H9 (cell line): Measurements from ENCODE around the gene GLT8D1. TPM values are rescaled to one million over a fixed set of nuclear protein-coding genes. Genes with fewer than 3 reads are reported as not detected.

Experiments used
- DNase-seq: peaks from one replicate; pipeline ENCODE4 v3.0.0-alpha.2; 2017
- H2AFZ ChIP-seq: one replicate; pipeline ENCODE4 v1.6.1; 2013; ENCODE audit warnings: mild to moderate bottlenecking, low read length, control low read depth, moderate library complexity
- H2AK5ac ChIP-seq: 2 replicates; pipeline ENCODE4 v1.6.1; 2013; ENCODE audit warnings: low read length, control low read depth, mixed read lengths; ENCODE audit not compliant: insufficient read length
- H2BK120ac ChIP-seq: one replicate; pipeline ENCODE4 v1.6.1; 2013; ENCODE audit warnings: low read depth, mild to moderate bottlenecking, low read length, control low read depth, inconsistent platforms; ENCODE audit not compliant: poor library complexity, severe bottlenecking
- H2BK12ac ChIP-seq: 2 replicates; pipeline ENCODE4 v1.6.1; 2013; ENCODE audit warnings: low read length, control low read depth, mixed read lengths, low read depth; ENCODE audit not compliant: insufficient read length
- H2BK15ac ChIP-seq: 2 replicates; pipeline ENCODE4 v1.6.1; 2013; ENCODE audit warnings: low read depth, low read length, control low read depth
- H2BK20ac ChIP-seq: one replicate; pipeline ENCODE4 v1.6.1; 2013; ENCODE audit warnings: low read depth, mild to moderate bottlenecking, low read length, control low read depth, inconsistent platforms; ENCODE audit not compliant: poor library complexity, severe bottlenecking
- H2BK5ac ChIP-seq: 2 replicates; pipeline ENCODE4 v1.6.1; 2013; ENCODE audit warnings: low read length, control low read depth, mixed read lengths; ENCODE audit not compliant: insufficient read length
- H3K14ac ChIP-seq: 2 replicates; pipeline ENCODE4 v1.6.1; 2013; ENCODE audit warnings: low read length, control low read depth; ENCODE audit not compliant: insufficient read depth
- H3K18ac ChIP-seq: 2 replicates; pipeline ENCODE4 v1.6.1; 2013; ENCODE audit warnings: low read depth, mild to moderate bottlenecking, mixed read lengths, low read length, control low read depth; ENCODE audit not compliant: insufficient read length
- H3K23ac ChIP-seq: 2 replicates; pipeline ENCODE4 v1.6.1; 2013; ENCODE audit warnings: low read length, control low read depth, mixed read lengths, low read depth; ENCODE audit not compliant: insufficient read length
- H3K23me2 ChIP-seq: 2 replicates; pipeline ENCODE4 v1.6.1; 2013; ENCODE audit warnings: low read depth, mild to moderate bottlenecking, mixed read lengths, low read length, control low read depth; ENCODE audit not compliant: insufficient read length, poor library complexity, severe bottlenecking
- H3K27ac ChIP-seq: 2 replicates; pipeline ENCODE4 v1.5.1; 2013; ENCODE audit warnings: low read length, control low read depth, mixed read lengths, low read depth; ENCODE audit not compliant: insufficient read length
- H3K27me3 ChIP-seq: 2 replicates; pipeline ENCODE4 v1.6.1; 2013; ENCODE audit warnings: low read length, control low read depth, inconsistent platforms; ENCODE audit not compliant: insufficient read depth
- H3K4ac ChIP-seq: 2 replicates; pipeline ENCODE4 v1.6.1; 2013; ENCODE audit warnings: low read depth, mild to moderate bottlenecking, control low read depth, inconsistent platforms, low read length, moderate library complexity
- H3K4me1 ChIP-seq: 2 replicates; pipeline ENCODE4 v1.6.1; 2013; ENCODE audit warnings: low read length, control low read depth, inconsistent platforms; ENCODE audit not compliant: insufficient read depth
- H3K4me2 ChIP-seq: 2 replicates; pipeline ENCODE4 v1.6.1; 2013; ENCODE audit warnings: low read length, control low read depth, mixed read lengths; ENCODE audit not compliant: insufficient read length, insufficient read depth
- H3K56ac ChIP-seq: 2 replicates; pipeline ENCODE4 v1.6.1; 2013; ENCODE audit warnings: low read depth, mild to moderate bottlenecking, mixed read lengths, low read length, control low read depth; ENCODE audit not compliant: insufficient read length
- H3K79me1 ChIP-seq: 2 replicates; pipeline ENCODE4 v1.6.1; 2013; ENCODE audit warnings: low read depth, mild to moderate bottlenecking, moderate library complexity, low read length, control low read depth, inconsistent platforms; ENCODE audit not compliant: insufficient read depth, poor library complexity, severe bottlenecking
- H3K79me2 ChIP-seq: 2 replicates; pipeline ENCODE4 v1.6.1; 2013; ENCODE audit warnings: low read length, control low read depth, inconsistent platforms; ENCODE audit not compliant: insufficient read depth
- H3K9ac ChIP-seq: 2 replicates; pipeline ENCODE4 v1.6.1; 2013; ENCODE audit warnings: low read length, control low read depth, mixed read lengths; ENCODE audit not compliant: insufficient read length; ENCODE audit errors: extremely low read depth
- H3K9me3 ChIP-seq: one replicate; pipeline ENCODE4 v1.6.1; 2013; ENCODE audit warnings: low read depth, low read length, inconsistent platforms; ENCODE audit not compliant: control insufficient read depth
- H3T11ph ChIP-seq: one replicate; pipeline ENCODE4 v1.6.1; 2013; ENCODE audit warnings: mild to moderate bottlenecking, low read length, control low read depth, inconsistent platforms
- H4K20me1 ChIP-seq: one replicate; pipeline ENCODE4 v1.6.1; 2013; ENCODE audit not compliant: control insufficient read depth, insufficient read length, insufficient read depth
- H4K5ac ChIP-seq: 2 replicates; pipeline ENCODE4 v1.6.1; 2013; ENCODE audit warnings: low read depth, mild to moderate bottlenecking, mixed read lengths, low read length, control low read depth; ENCODE audit not compliant: insufficient read length
- H4K8ac ChIP-seq: replicated peaks from 2 replicates; pipeline ENCODE4 v1.6.1; 2013; ENCODE audit warnings: low read length, control low read depth, mixed read lengths, low read depth; ENCODE audit not compliant: insufficient read length
- H4K91ac ChIP-seq: 2 replicates; pipeline ENCODE4 v1.6.1; 2013; ENCODE audit warnings: low read depth, mild to moderate bottlenecking, moderate library complexity, mixed read lengths, low read length, control low read depth; ENCODE audit not compliant: insufficient read length
- H3K27ac Mint-ChIP-seq, 3 experiments: 2 replicates in 2 of 3; 3 replicates in 1 of 3; pipeline ENCODE4 v1.8.0; 2020 to 2021; ENCODE audit warnings: mixed read lengths in 3 of 3, mild to moderate bottlenecking in 1 of 3, moderate library complexity in 1 of 3
- H3K27me3 Mint-ChIP-seq: 2 replicates; pipeline ENCODE4 v1.8.0; 2021; ENCODE audit warnings: low read depth, mild to moderate bottlenecking, moderate library complexity, mixed read lengths
- H3K36me3 Mint-ChIP-seq, 3 experiments: 2 replicates in 2 of 3; 3 replicates in 1 of 3; pipeline ENCODE4 v1.8.0; 2020 to 2021; ENCODE audit warnings: low read depth in 3 of 3, mixed read lengths in 3 of 3; ENCODE audit not compliant: insufficient read depth in 1 of 3
- H3K4me1 Mint-ChIP-seq, 2 experiments: 2 replicates each; pipeline ENCODE4 v1.8.0; 2020; ENCODE audit warnings: mixed read lengths in 2 of 2
- H3K4me3 Mint-ChIP-seq, 2 experiments: 2 replicates in 1 of 2; 3 replicates in 1 of 2; pipeline ENCODE4 v1.8.0; 2020 to 2021; ENCODE audit warnings: mild to moderate bottlenecking in 2 of 2, mixed read lengths in 2 of 2, moderate library complexity in 1 of 2
- H3K9me3 Mint-ChIP-seq, 2 experiments: 2 replicates in 1 of 2; 3 replicates in 1 of 2; pipeline ENCODE4 v1.8.0; 2020; ENCODE audit warnings: mild to moderate bottlenecking in 2 of 2, mixed read lengths in 2 of 2, moderate library complexity in 1 of 2
- CTCF ChIP-seq: fragments of 200-600 bp; sonication (generic); conservative IDR thresholded peaks from 3 replicates; pipeline ENCODE4 v1.8.0; 2021; ENCODE audit warnings: antibody characterized with exemption, mild to moderate bottlenecking
- WGBS: extraction: QIAGEN DNeasy Blood & Tissue Kit; methylation state at CpG from one replicate; pipeline ENCODE4 v1.1.7; 2013; ENCODE audit warnings: missing lambda C conversion rate, low lambda C conversion rate, mixed read lengths; ENCODE audit not compliant: insufficient read length; ENCODE audit errors: extremely low coverage; 5-methylcytosine and 5-hydroxymethylcytosine counted together
- total RNA-seq: library from RNA; stranded (reverse); gene quantifications from 2 replicates; pipeline ENCODE4 v1.2.1, GENCODE V29; 2021

The GLT8D1 gene
- total RNA-seq, 1 experiment from 2014 or later: 39.3 TPM

DNA sequence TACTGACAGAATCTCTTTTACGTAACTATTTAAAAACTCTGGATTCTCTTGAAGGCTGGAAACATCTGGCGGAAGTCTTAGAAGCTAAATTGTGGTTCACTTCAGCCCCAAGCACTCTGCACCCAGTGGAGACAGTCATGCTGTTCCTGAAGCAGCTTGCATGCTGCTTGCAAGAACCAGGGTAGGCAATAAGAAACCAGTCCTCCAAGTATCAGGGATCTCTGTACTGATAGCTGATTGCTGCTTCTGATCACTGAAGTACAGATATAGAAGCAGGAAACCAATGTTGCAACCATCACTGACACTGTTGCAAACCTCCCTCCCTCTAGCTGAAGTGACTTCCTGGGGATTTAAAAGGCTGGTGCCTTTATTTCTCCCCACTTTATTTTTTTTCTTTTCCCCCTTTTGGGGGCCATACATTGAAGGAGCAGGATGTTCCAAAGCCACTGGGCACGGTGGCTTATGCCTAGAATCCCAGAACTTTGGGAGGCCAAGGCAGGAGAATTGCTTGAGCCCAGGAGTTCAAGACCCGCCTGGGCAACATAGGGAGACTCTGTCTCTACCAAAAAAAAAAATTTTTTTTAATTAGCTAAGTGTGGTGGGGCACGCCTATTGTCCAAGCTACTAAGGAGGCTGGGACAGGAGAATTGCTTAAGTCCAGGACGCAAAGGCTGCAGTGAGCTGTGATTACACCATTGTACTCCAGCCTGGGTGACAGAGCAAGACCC lies 15.6 kb upstream of the GLT8D1 start:
- H3K4me3 Mint-ChIP-seq: no peak overlapping the region
- no peak overlapping the region for H4K5ac ChIP-seq
- no peak overlapping the region for H3K18ac ChIP-seq
- H2BK12ac ChIP-seq: no peak overlapping the region
- H3K27ac Mint-ChIP-seq: no peak overlapping the region; a peak in 1 of 7 replicates
- H3T11ph ChIP-seq: no peak overlapping the region
- H3K23me2 ChIP-seq: no peaks in the 10 kb centered on the region
- H2AK5ac ChIP-seq: no peak overlapping the region
- H3K4me2 ChIP-seq: no peak overlapping the region
- H3K36me3 Mint-ChIP-seq: peaks cover 5 to 9% (median 6%) of the 10 kb centered on the region in 3 experiments
- H3K23ac ChIP-seq: no peak overlapping the region
- peaks cover 0 to 3% of the 10 kb centered on the region in 2 experiments; a peak in 2 of 5 replicates for H3K9me3 Mint-ChIP-seq
- H3K4ac ChIP-seq: no peak overlapping the region
- no peak overlapping the region for H3K56ac ChIP-seq
- H3K27me3 Mint-ChIP-seq: no peaks in the 10 kb centered on the region
- no peak for DNase-seq
- no peak overlapping the region for H2BK5ac ChIP-seq
- no peak overlapping the region for H2BK20ac ChIP-seq
- H3K79me2 ChIP-seq: no peaks in the 10 kb centered on the region
- H3K27me3 ChIP-seq: no peaks in the 10 kb centered on the region
- no peaks in the 10 kb centered on the region for H3K9me3 ChIP-seq
- no peak overlapping the region for H4K8ac ChIP-seq
- no CpG with 5 or more reads among the region's 6 CpGs for WGBS
- TF ChIP-seq CTCF: no peak
- H4K20me1 ChIP-seq: no peaks in the 10 kb centered on the region
- no peaks in the 10 kb centered on the region for H3K79me1 ChIP-seq
- H2AFZ ChIP-seq: no peak overlapping the region
- H3K27ac ChIP-seq: no peak overlapping the region
- no peak overlapping the region for H2BK15ac ChIP-seq
- H2BK120ac ChIP-seq: no peak overlapping the region
- no peak overlapping the region for H3K9ac ChIP-seq
- no peaks in the 10 kb centered on the region for H3K4me1 ChIP-seq
- no peak overlapping the region for H3K14ac ChIP-seq
- H4K91ac ChIP-seq: no peak overlapping the region
- peaks cover 0 to 2% of the 10 kb centered on the region in 2 experiments; a peak in 1 of 4 replicates for H3K4me1 Mint-ChIP-seq
